Measurements from ENCODE around the gene SIX4. TPM values are rescaled to one million over a fixed set of nuclear protein-coding genes. Genes with fewer than 3 reads are reported as not detected.

The SIX4 gene
- total and polyA plus RNA-seq, 10 of the 15 experiments (the other 5 are each of a cell fraction or from before 2014, with no cell fraction given): 0.04 to 0.26 (median 0.06) TPM; not detected in 5

- no peaks in the 10 kb centered on the region for H3K4me1 ChIP-seq (ENCODE audit: control insufficient read depth, insufficient read depth, low read length)
- no peak overlapping the region for H3K4me2 ChIP-seq (ENCODE audit: control insufficient read depth, insufficient read depth)
- BruUV-seq (replicated peaks): no TSS peak
- in situ Hi-C loops (cut with MboI): no loop called here
- CTCF ChIA-PET: no interaction called here
- ATAC-seq (no peak), DNase-seq (ENCODE audit: low read depth, low spot score) (no peak), FAIRE-seq (no peak)
- H2AFZ ChIP-seq (ENCODE audit: control insufficient read depth, low read depth, low read length): no peak overlapping the region
- intact Hi-C loops (cut with micrococcal nuclease; ENCODE audit: unreplicated experiment): no loop called here
- no peak for TF ChIP-seq BACH1 (IDR thresholded peaks at IDR 0.05; ENCODE audit: borderline replicate concordance)
- no peak for TF ChIP-seq SP1 (IDR thresholded peaks at IDR 0.05; ENCODE audit: low read depth, low read length)
- no peak for TF ChIP-seq ZBTB40 (IDR thresholded peaks at IDR 0.05; ENCODE audit: borderline replicate concordance)
- no peak for TF ChIP-seq SPI1 (IDR thresholded peaks at IDR 0.05; ENCODE audit: borderline replicate concordance, insufficient read depth, low read depth, low read length)
- TF ChIP-seq STAT3 (IDR thresholded peaks at IDR 0.05; ENCODE audit: low read depth, low read length): no peak
- TF ChIP-seq TCF12 (IDR thresholded peaks at IDR 0.05; ENCODE audit: low read depth, low read length): no peak
- no peak for TF ChIP-seq NFYB (IDR thresholded peaks at IDR 0.05; ENCODE audit: insufficient read depth, low read depth, low read length)
- no peak for TF ChIP-seq ZNF274 (IDR thresholded peaks at IDR 0.05; ENCODE audit: insufficient read depth, insufficient read length)
- TF ChIP-seq, protein P1, sequence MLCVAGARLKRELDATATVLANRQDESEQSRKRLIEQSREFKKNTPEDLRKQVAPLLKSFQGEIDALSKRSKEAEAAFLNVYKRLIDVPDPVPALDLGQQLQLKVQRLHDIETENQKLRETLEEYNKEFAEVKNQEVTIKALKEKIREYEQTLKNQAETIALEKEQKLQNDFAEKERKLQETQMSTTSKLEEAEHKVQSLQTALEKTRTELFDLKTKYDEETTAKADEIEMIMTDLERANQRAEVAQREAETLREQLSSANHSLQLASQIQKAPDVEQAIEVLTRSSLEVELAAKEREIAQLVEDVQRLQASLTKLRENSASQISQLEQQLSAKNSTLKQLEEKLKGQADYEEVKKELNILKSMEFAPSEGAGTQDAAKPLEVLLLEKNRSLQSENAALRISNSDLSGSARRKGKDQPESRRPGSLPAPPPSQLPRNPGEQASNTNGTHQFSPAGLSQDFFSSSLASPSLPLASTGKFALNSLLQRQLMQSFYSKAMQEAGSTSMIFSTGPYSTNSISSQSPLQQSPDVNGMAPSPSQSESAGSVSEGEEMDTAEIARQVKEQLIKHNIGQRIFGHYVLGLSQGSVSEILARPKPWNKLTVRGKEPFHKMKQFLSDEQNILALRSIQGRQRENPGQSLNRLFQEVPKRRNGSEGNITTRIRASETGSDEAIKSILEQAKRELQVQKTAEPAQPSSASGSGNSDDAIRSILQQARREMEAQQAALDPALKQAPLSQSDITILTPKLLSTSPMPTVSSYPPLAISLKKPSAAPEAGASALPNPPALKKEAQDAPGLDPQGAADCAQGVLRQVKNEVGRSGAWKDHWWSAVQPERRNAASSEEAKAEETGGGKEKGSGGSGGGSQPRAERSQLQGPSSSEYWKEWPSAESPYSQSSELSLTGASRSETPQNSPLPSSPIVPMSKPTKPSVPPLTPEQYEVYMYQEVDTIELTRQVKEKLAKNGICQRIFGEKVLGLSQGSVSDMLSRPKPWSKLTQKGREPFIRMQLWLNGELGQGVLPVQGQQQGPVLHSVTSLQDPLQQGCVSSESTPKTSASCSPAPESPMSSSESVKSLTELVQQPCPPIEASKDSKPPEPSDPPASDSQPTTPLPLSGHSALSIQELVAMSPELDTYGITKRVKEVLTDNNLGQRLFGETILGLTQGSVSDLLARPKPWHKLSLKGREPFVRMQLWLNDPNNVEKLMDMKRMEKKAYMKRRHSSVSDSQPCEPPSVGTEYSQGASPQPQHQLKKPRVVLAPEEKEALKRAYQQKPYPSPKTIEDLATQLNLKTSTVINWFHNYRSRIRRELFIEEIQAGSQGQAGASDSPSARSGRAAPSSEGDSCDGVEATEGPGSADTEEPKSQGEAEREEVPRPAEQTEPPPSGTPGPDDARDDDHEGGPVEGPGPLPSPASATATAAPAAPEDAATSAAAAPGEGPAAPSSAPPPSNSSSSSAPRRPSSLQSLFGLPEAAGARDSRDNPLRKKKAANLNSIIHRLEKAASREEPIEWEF (IDR thresholded peaks at IDR 0.05; ENCODE audit: insufficient replicate concordance, low read depth, low read length): no peak
- no peak for TF ChIP-seq CREB1 (IDR thresholded peaks at IDR 0.05; ENCODE audit: low read depth)
- no peak for TF ChIP-seq DPF2 (IDR thresholded peaks at IDR 0.05)
- no peak for TF ChIP-seq TBL1XR1 (IDR thresholded peaks at IDR 0.05; ENCODE audit: low read depth, low read length)
- no peak for TF ChIP-seq USF2 (IDR thresholded peaks at IDR 0.05; ENCODE audit: borderline replicate concordance, low read depth, low read length)
- no peak for TF ChIP-seq PML (IDR thresholded peaks at IDR 0.05; ENCODE audit: low read length)
- H3K36me3 ChIP-seq (ENCODE audit: control insufficient read depth in 2 of 2, insufficient read depth in 2 of 2, low read length in 1 of 2): no peaks in the 10 kb centered on the region
- no peak overlapping the region for H3K9ac ChIP-seq (ENCODE audit: control insufficient read depth, insufficient read depth, low read length)
- no peaks in the 10 kb centered on the region for H3K79me2 ChIP-seq (ENCODE audit: control insufficient read depth, insufficient read depth, low read length)
- RAD21 ChIA-PET (ENCODE audit: unreplicated experiment): no interaction called here
- H4K20me1 ChIP-seq (ENCODE audit: control insufficient read depth, insufficient read depth): no peaks in the 10 kb centered on the region
- POLR2A ChIA-PET: no interaction called here
- WGBS (ENCODE audit: insufficient coverage, insufficient replicate concordance, low lambda C conversion rate, missing lambda C conversion rate): 50% methylated on average over 2 of the region's 2 CpGs
- SMC1A ChIA-PET (ENCODE audit: uncharacterized antibody, unreplicated experiment): no interaction called here
- no peak overlapping the region for H3K27ac ChIP-seq (ENCODE audit: control insufficient read depth, insufficient read depth)
- no peaks in the 10 kb centered on the region for H3K27me3 ChIP-seq (replicated peaks in 1 of 2; ENCODE audit: control insufficient read depth in 2 of 2, insufficient read depth in 2 of 2, low read length in 1 of 2)
- H3K4me3 ChIP-seq: no peak overlapping the region
- H3K9me3 ChIP-seq (replicated peaks; ENCODE audit: control insufficient read depth, insufficient read depth, low read length): no peaks in the 10 kb centered on the region
These were observed 47.0 kb upstream of the SIX4 start for GRCh38 chr14:60771117-60771516.

Measured in GM12878 (cell line).